Mesothelial cell of epicardium (in vitro differentiated cells): ENCODE results near the gene KAT2B. TPM values are rescaled to one million over a fixed set of nuclear protein-coding genes. Genes with fewer than 3 reads are reported as not detected.
"Not testable (repeated sequence)": the region's sequence is repeated elsewhere in the genome, so short reads cannot be mapped to it uniquely, and the experiment has no call there.

Experiments
- DNase-seq, 2 experiments: peaks; one replicate each; pipeline ENCODE4 v3.0.0; 2021; ENCODE audit warnings: low spot score in 2 of 2; ENCODE audit not compliant: unreplicated experiment in 2 of 2
- H3K27ac Mint-ChIP-seq: 2 replicates; pipeline ENCODE4 v1.8.0; 2021; ENCODE audit warnings: mixed read lengths
- H3K27me3 Mint-ChIP-seq: 2 replicates; pipeline ENCODE4 v1.8.0; 2021; ENCODE audit warnings: low read depth, mixed read lengths
- H3K36me3 Mint-ChIP-seq: 2 replicates; pipeline ENCODE4 v1.8.0; 2021; ENCODE audit warnings: mixed read lengths
- H3K4me1 Mint-ChIP-seq: 2 replicates; pipeline ENCODE4 v1.8.0; 2021; ENCODE audit warnings: mixed read lengths
- H3K4me3 Mint-ChIP-seq: 2 replicates; pipeline ENCODE4 v1.8.0; 2021; ENCODE audit warnings: mild to moderate bottlenecking, moderate library complexity, mixed read lengths
- H3K9me3 Mint-ChIP-seq: 2 replicates; pipeline ENCODE4 v1.8.0; 2021; ENCODE audit warnings: mixed read lengths
- CTCF ChIP-seq: fragments of 200-600 bp; sonication (generic); IDR thresholded peaks from one replicate; pipeline ENCODE4 v1.5.0; 2021; ENCODE audit warnings: antibody characterized with exemption; ENCODE audit not compliant: unreplicated experiment
- total RNA-seq: library from RNA; stranded (reverse); gene quantifications from 3 replicates; pipeline ENCODE4 v1.2.1, GENCODE V29; 2021

Gene KAT2B
- total RNA-seq, 1 donor from 2014 or later = 6.2 TPM

- H3K4me3 Mint-ChIP-seq = no peak overlapping the region
- DNase-seq = no peak
- no peaks in the 10 kb centered on the region for H3K36me3 Mint-ChIP-seq
- H3K4me1 Mint-ChIP-seq = peaks cover 16% of the 10 kb centered on the region
- no peaks in the 10 kb centered on the region for H3K9me3 Mint-ChIP-seq
- H3K27ac Mint-ChIP-seq = peak overlapping the region; percentile 83
- no peaks in the 10 kb centered on the region for H3K27me3 Mint-ChIP-seq
- no peak for TF ChIP-seq CTCF
Observed at GRCh38 chr3:20023623-20024405, 16.4 kb upstream of the KAT2B start.

GRCh38 chr3:20027136-20027535, 13.1 kb upstream of the KAT2B start:
- Mint-ChIP-seq H3K9me3 (no peaks in the 10 kb centered on the region), H3K4me1 (peaks cover 16% of the 10 kb centered on the region), H3K27ac (no peak overlapping the region), H3K4me3 (no peak overlapping the region), H3K27me3 (no peaks in the 10 kb centered on the region), H3K36me3 (no peaks in the 10 kb centered on the region)
- DNase-seq = no peak
- no peak for TF ChIP-seq CTCF

- no peaks in the 10 kb centered on the region for H3K27me3 Mint-ChIP-seq
Observed at GRCh38 chr3:20028905-20029331, 11.3 kb upstream of the KAT2B start.

GRCh38 chr3:20031939-20032338, 8.3 kb upstream of the KAT2B start:
- not testable (repeated sequence) for DNase-seq, H3K9me3 Mint-ChIP-seq, H3K27me3 Mint-ChIP-seq, H3K4me1 Mint-ChIP-seq, H3K4me3 Mint-ChIP-seq, H3K36me3 Mint-ChIP-seq, H3K27ac Mint-ChIP-seq

More at GRCh38 chr3:20028905-20029331, 11.3 kb upstream of the KAT2B start:
- Mint-ChIP-seq H3K36me3 (no peaks in the 10 kb centered on the region), H3K9me3 (no peaks in the 10 kb centered on the region), H3K4me1 (peaks cover 3% of the 10 kb centered on the region), H3K27ac (no peak overlapping the region), H3K4me3 (no peak overlapping the region)
- DNase-seq = no peak
- no peak for TF ChIP-seq CTCF

- no peak for TF ChIP-seq CTCF
- Mint-ChIP-seq H3K4me1 (peaks cover 16% of the 10 kb centered on the region), H3K4me3 (no peak overlapping the region), H3K36me3 (no peaks in the 10 kb centered on the region), H3K9me3 (no peaks in the 10 kb centered on the region), H3K27me3 (peaks cover 3% of the 10 kb centered on the region), H3K27ac (no peak overlapping the region)
- no peak for DNase-seq
Observed at GRCh38 chr3:20035019-20035418, 5.2 kb upstream of the KAT2B start.

GRCh38 chr3:20037255-20037996, 2.8 kb upstream of the KAT2B start:
- H3K27me3 Mint-ChIP-seq = peaks cover 3% of the 10 kb centered on the region
- H3K4me1 Mint-ChIP-seq = peaks cover 29% of the 10 kb centered on the region
- H3K4me3 Mint-ChIP-seq = no peak overlapping the region
- TF ChIP-seq CTCF = no peak
- H3K36me3 Mint-ChIP-seq = no peaks in the 10 kb centered on the region
- no peak overlapping the region for H3K27ac Mint-ChIP-seq
- DNase-seq = no peak
- no peaks in the 10 kb centered on the region for H3K9me3 Mint-ChIP-seq
